Ishikawa (cell line): ENCODE measurements around the gene RTN1.
A peak's percentile ranks its signal among the peaks of the same experiment; 100 is the strongest.

Source experiments
- CEBPB ChIP-seq: IDR thresholded peaks from 2 replicates; pipeline ENCODE4 v1.6.1; 2012
- CREB1 ChIP-seq: IDR thresholded peaks from 2 replicates; pipeline ENCODE4 v1.6.1; 2012; ENCODE audit warnings: low read depth
- EGR1 ChIP-seq: IDR thresholded peaks from 2 replicates; pipeline ENCODE4 v1.6.1; 2012
- EP300 ChIP-seq: IDR thresholded peaks from 2 replicates; pipeline ENCODE4 v1.6.1; 2012; ENCODE audit warnings: borderline replicate concordance
- FOXM1 ChIP-seq: IDR thresholded peaks from 2 replicates; pipeline ENCODE4 v1.6.1; 2012; ENCODE audit warnings: low read depth, borderline replicate concordance
- NFIC ChIP-seq: IDR thresholded peaks from 2 replicates; pipeline ENCODE4 v1.6.1; 2012
- RAD21 ChIP-seq: IDR thresholded peaks from 2 replicates; pipeline ENCODE4 v1.6.1; 2012; ENCODE audit warnings: low read depth
- TAF1 ChIP-seq: IDR thresholded peaks from 2 replicates; pipeline ENCODE4 v1.6.1; 2012; ENCODE audit warnings: low read depth, mild to moderate bottlenecking
- TCF12 ChIP-seq: IDR thresholded peaks from 2 replicates; pipeline ENCODE4 v1.6.1; 2012; ENCODE audit warnings: low read depth
- TEAD4 ChIP-seq: IDR thresholded peaks from 2 replicates; pipeline ENCODE4 v1.6.1; 2012
- YY1 ChIP-seq: IDR thresholded peaks from 2 replicates; pipeline ENCODE4 v1.6.1; 2012; ENCODE audit warnings: low read depth
- ZBTB7A ChIP-seq: IDR thresholded peaks from 2 replicates; pipeline ENCODE4 v1.6.1; 2012; ENCODE audit warnings: low read depth
- TF ChIP-seq, protein P1 (sequence below): IDR thresholded peaks from 2 replicates; pipeline ENCODE4 v1.6.1; 2012; ENCODE audit warnings: low read depth, mild to moderate bottlenecking
- TF ChIP-seq, protein P2 (sequence below): IDR thresholded peaks from 2 replicates; pipeline ENCODE4 v1.6.1; 2012
- TF ChIP-seq, protein P3 (sequence below): IDR thresholded peaks from 2 replicates; pipeline ENCODE4 v1.6.1; 2012

RTN1 gene

DNA sequence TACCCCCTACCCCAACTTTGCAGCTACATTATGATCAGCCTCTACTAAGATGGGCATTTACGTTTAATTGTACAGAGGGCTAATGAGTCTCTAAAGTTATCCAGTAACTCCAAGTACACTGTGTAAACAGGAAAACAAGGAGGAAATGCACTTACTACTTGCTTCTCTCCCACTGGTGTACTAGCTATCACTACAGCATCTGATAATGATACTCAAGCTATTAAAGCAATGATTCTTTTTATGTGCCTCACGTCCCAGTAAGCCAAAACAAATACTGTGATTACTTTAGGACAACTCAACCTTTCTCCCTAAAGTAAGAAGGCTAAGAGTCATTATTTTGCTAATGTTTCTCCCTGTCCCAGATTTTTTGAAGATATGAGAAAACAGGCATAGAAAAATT lies 165.3 kb downstream of the RTN1 start:
- TF ChIP-seq, protein P1, sequence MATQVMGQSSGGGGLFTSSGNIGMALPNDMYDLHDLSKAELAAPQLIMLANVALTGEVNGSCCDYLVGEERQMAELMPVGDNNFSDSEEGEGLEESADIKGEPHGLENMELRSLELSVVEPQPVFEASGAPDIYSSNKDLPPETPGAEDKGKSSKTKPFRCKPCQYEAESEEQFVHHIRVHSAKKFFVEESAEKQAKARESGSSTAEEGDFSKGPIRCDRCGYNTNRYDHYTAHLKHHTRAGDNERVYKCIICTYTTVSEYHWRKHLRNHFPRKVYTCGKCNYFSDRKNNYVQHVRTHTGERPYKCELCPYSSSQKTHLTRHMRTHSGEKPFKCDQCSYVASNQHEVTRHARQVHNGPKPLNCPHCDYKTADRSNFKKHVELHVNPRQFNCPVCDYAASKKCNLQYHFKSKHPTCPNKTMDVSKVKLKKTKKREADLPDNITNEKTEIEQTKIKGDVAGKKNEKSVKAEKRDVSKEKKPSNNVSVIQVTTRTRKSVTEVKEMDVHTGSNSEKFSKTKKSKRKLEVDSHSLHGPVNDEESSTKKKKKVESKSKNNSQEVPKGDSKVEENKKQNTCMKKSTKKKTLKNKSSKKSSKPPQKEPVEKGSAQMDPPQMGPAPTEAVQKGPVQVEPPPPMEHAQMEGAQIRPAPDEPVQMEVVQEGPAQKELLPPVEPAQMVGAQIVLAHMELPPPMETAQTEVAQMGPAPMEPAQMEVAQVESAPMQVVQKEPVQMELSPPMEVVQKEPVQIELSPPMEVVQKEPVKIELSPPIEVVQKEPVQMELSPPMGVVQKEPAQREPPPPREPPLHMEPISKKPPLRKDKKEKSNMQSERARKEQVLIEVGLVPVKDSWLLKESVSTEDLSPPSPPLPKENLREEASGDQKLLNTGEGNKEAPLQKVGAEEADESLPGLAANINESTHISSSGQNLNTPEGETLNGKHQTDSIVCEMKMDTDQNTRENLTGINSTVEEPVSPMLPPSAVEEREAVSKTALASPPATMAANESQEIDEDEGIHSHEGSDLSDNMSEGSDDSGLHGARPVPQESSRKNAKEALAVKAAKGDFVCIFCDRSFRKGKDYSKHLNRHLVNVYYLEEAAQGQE = no peak
- TF ChIP-seq TAF1 (no peak), EGR1 (no peak), CREB1 (no peak), NFIC (no peak), TEAD4 (no peak), ZBTB7A (no peak)

DNA sequence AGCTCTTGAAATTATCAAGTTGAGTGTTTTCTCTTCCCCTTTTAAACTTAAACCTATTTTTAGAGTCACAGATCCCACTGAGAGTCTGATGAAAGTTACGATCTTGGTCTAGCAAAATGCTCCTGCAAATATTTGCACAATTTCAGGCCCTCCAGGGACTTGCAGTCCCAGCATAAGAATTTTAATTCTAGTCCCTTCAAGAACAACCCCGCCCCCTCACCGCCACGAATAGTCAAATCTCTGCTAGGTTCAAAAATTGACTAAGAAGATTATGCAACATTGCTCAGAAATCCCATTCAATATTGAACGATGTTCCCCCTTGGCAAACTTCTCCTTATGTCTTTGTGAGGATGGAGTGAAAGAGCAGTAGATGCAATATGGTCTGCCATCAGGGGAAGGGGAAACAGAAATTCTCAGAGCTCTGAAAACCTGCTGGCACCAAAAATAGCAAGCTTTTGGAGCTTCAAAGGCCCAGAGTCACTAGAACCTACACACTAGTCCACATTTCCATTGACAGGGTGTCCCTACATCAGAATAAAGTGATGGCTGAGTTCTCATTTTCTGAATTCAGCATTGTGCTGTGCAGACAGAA lies 166.4 kb downstream of the RTN1 start:
- TF ChIP-seq EGR1 (no peak), FOXM1 (no peak), RAD21 (no peak), NFIC (no peak), EP300 (no peak)
- TF ChIP-seq, protein P2, sequence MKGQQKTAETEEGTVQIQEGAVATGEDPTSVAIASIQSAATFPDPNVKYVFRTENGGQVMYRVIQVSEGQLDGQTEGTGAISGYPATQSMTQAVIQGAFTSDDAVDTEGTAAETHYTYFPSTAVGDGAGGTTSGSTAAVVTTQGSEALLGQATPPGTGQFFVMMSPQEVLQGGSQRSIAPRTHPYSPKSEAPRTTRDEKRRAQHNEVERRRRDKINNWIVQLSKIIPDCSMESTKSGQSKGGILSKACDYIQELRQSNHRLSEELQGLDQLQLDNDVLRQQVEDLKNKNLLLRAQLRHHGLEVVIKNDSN = no peak
- TF ChIP-seq, protein P3, sequence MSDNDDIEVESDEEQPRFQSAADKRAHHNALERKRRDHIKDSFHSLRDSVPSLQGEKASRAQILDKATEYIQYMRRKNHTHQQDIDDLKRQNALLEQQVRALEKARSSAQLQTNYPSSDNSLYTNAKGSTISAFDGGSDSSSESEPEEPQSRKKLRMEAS = no peak
- TF ChIP-seq, protein P1 = no peak

DNA sequence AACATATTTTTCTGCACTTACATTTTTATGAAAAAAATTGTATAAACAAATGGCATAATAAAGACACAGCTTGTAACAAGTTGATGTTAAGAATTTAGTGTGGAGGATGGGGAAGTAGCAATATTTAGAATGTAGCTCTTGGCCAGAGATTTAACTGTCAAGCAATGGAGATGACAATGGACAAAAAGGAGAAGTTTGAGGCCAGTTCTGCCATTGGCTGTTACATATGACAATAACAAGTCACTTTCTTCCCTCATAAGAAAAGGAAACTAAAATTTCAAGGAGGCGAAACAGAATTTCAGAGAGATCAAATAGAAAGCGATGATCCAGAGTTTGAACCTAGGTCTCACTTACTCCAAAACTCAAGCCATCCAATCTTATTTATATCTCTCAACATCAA lies 171.1 kb downstream of the RTN1 start:
- TF ChIP-seq CEBPB (no peak), CREB1 (no peak), EGR1 (no peak), TAF1 (no peak), ZBTB7A (no peak), FOXM1 (no peak), EP300 (no peak), TCF12 (no peak), RAD21 (no peak), NFIC (no peak)
- TF ChIP-seq, protein P1 = no peak
- TF ChIP-seq, protein P2 = no peak

DNA sequence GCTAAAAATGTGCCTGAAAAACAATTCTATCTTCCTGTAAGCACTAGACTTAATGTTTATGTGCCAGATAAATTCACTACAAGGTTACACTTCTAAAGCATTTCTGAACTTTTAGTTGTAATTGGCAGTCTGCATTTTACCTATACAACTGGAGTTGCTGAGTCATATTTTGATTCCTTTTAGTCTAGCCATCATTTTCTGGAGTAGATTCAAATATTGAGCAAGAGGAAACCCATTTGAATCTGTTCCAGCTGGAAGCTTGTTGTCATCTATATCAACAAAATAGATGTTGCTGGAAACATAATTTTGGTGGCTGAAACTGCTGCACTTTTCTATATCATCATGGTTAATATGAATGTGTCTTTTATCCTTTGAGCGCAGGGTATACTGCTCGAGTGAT lies 171.8 kb downstream of the RTN1 start:
- TF ChIP-seq NFIC = 0 out of 2 replicates have a peak, but pooled peaks have one; percentile 22
- 0 out of 2 replicates have a peak, but pooled peaks have one; percentile 24 for TF ChIP-seq CEBPB
- no peak for TF ChIP-seq FOXM1

DNA sequence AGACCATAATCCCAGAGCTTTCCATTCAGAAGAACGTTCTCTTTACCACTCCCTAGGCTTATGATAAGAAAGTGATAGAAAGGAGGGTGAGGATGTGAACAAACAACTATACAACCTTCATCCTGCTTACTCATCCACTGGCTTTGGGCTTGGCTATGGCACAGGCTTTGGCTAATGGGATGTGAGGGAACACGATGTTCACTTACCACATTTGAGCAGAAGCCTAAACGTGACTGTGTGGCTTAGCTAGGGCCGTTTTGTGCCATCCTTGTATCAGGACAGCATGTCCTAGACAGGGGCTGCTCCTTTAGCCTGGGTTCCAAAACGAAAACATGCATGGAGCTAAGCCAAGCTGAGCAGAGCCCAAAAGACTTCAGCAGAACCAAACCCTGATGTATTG lies 175.4 kb downstream of the RTN1 start:
- TF ChIP-seq EP300 (no peak), RAD21 (no peak), CREB1 (no peak), ZBTB7A (no peak), NFIC (no peak), TEAD4 (no peak), YY1 (no peak), CEBPB (no peak), TCF12 (no peak), EGR1 (no peak), FOXM1 (no peak), TAF1 (no peak)
- TF ChIP-seq, protein P1 = no peak
- TF ChIP-seq, protein P2 = no peak
- TF ChIP-seq, protein P3 = no peak
